Activated naive CD4-positive, alpha-beta T cell (primary cell): ENCODE data around the gene AMN.

Experiments
- DNase-seq, 4 experiments: peaks; one replicate each; lab custom pipeline; 2025; lab: John Stamatoyannopoulos, UW

Gene AMN

GRCh38 chr14:102965971-102966655 lies 43.6 kb downstream of the AMN start:
- DNase-seq = no peak

- DNase-seq = no peak
These were observed 44.4 kb downstream of the AMN start for GRCh38 chr14:102966681-102967505.

- DNase-seq = no peak
These were observed 45.0 kb downstream of the AMN start for GRCh38 chr14:102967506-102967795.

GRCh38 chr14:102968306-102968705 lies 45.8 kb downstream of the AMN start:
- DNase-seq = no peak

GRCh38 chr14:102969060-102969791 lies 46.8 kb downstream of the AMN start:
- DNase-seq = no peak

- DNase-seq = no peak
These were observed 47.4 kb downstream of the AMN start for GRCh38 chr14:102969901-102970300.

- DNase-seq = no peak
These were observed 48.0 kb downstream of the AMN start for GRCh38 chr14:102970496-102970895.

GRCh38 chr14:102971314-102971713 lies 48.9 kb downstream of the AMN start:
- DNase-seq = no peak

- no peak for DNase-seq
These were observed 49.6 kb downstream of the AMN start for GRCh38 chr14:102971836-102972606.

DNA sequence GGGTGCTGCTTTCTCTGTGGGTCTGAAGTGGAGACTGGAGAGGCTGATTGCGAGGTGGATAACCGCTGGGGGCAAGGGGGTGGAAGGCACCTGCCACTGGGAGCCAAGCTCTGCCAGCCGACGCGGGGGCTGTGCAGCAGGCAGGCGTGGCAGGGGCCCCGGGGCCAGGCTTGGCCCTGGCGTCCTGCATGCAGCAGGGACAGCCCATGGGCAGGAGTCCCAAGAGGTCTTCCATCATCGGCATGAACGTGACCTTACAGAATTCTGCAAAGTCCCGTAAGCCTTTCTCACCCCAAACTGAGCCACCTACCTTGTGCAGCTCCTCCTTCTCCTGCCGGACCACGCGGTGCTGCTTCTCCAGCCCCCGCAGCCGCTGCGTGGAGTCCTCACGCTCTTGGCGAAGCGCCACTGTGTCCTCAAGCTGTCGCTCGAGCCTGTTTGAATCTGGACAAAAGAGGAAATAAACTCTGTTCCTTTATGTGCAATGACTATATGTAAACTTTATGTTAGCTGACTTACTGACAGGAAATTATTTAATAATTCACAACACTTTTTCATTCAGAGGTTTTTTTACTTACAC lies 51.3 kb downstream of the AMN start:
- DNase-seq = no peak

- no peak for DNase-seq
These were observed 53.2 kb downstream of the AMN start for GRCh38 chr14:102975662-102976061.

DNA sequence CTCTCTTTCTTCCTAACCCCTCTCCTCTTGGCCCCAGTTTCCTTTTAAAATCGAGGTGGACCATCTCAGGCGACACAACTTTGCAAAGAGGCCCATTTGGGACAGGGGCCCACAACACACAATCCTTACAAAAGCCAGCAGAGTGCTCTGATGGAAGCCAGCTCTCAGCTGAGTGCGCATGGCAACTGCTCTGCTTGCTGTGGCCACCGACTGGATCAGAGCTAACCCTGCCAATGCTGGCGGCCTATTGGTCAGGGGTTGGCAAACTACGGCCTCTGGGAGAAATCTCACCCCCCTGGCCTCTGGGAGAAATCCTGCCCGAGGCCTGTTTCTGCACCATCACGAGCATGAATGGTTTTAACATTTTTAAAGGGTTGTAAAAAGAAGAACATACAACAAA lies 55.0 kb downstream of the AMN start:
- no peak for DNase-seq

- DNase-seq = no peak
These were observed 56.9 kb downstream of the AMN start for GRCh38 chr14:102979406-102979805.

DNA sequence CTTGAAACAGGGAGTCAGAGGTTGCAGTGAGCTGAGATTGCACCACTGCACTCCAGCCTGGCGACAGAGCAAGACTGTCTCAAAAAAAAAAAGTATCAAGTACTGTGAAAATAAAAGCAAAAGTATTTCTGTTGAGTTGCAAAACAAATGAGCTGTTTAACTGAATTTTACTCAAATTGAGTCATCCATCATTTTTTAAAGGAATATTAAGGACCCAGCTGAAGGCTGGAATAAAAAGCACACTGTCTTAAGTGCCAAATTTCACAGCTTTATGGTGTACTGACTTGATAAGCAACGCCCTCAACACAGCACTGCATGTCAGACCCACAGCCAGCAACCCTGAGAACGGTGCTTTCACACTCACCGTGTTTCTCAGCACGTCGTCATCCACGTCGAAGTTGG lies 57.9 kb downstream of the AMN start:
- DNase-seq = no peak
